ENCODE data around the gene IGFBPL1. TPM values are rescaled to one million over a fixed set of nuclear protein-coding genes. Genes with fewer than 3 reads are reported as not detected.

The IGFBPL1 gene
- total RNA-seq, 1 experiment from 2014 or later, result 13.7 TPM

- TF ChIP-seq REST (IDR thresholded peaks at IDR 0.05; ENCODE audit: insufficient read depth in 1 of 2, low read depth in 2 of 2, low read length in 1 of 2) (no peak), POLR2AphosphoS5 (IDR thresholded peaks at IDR 0.05; ENCODE audit: low read depth, low read length) (no peak), TCF7L2 (IDR thresholded peaks at IDR 0.05; ENCODE audit: low read depth, low read length) (no peak), CTCF (IDR thresholded peaks at IDR 0.05) (no peak), SIN3A (IDR thresholded peaks at IDR 0.05; ENCODE audit: borderline replicate concordance, insufficient read depth, low read depth, low read length) (no peak)
- no peaks in the 10 kb centered on the region; the same call in 1 of the 2 replicates for H3K36me3 ChIP-seq (ENCODE audit: control insufficient read depth, insufficient read depth, low read length)
- H3K9me3 ChIP-seq (ENCODE audit: control insufficient read depth, insufficient read depth, low read depth, low read length), result peaks cover 4% of the 10 kb centered on the region; the same call in 1 of the 2 replicates
- ChIA-PET CTCF (no interaction called here), POLR2A (interaction anchor here (1.0 kb wide), 1 partner anchor 38 kb away, joined by 4 read pairs; no protein-coding TSS in a partner anchor)
- H3K4me1 ChIP-seq (ENCODE audit: control insufficient read depth, insufficient read depth, low read length), result no peaks in the 10 kb centered on the region; the same call in 1 of the 2 replicates
- ATAC-seq (no peak), DNase-seq (ENCODE audit: low read depth, low spot score) (no peak)
- BruUV-seq (replicated peaks), result no TSS peak
- in situ Hi-C loops (cut with HindIII; ENCODE audit: low pct_unique_long_range_greater_than_20kb, low sequenced_read_pairs) (no loop called here), intact Hi-C loops (cut with micrococcal nuclease; ENCODE audit: unreplicated experiment) (no loop called here)
- H3K27me3 ChIP-seq (ENCODE audit: control insufficient read depth, insufficient read depth, low read length), result no peaks in the 10 kb centered on the region
- H3K4me3 ChIP-seq (ENCODE audit: low read depth in 2 of 2, low read length in 2 of 2), result no peak overlapping the region
- H3K27ac ChIP-seq (ENCODE audit: low read length), result no peak overlapping the region
These were observed 34.9 kb downstream of the IGFBPL1 start for GRCh38 chr9:38389313-38389712.

GRCh38 chr9:38388283-38389223, 35.7 kb downstream of the IGFBPL1 start:
- in situ Hi-C loops (cut with HindIII; ENCODE audit: low pct_unique_long_range_greater_than_20kb, low sequenced_read_pairs), result no loop called here
- Histone ChIP-seq H3K4me1 (ENCODE audit: control insufficient read depth, insufficient read depth, low read length) (no peaks in the 10 kb centered on the region; the same call in 1 of the 2 replicates), H3K4me3 (ENCODE audit: low read depth in 2 of 2, low read length in 2 of 2) (no peak overlapping the region), H3K36me3 (ENCODE audit: control insufficient read depth, insufficient read depth, low read length) (no peaks in the 10 kb centered on the region; the same call in 1 of the 2 replicates), H3K27ac (ENCODE audit: low read length) (no peak overlapping the region), H3K9me3 (ENCODE audit: control insufficient read depth, insufficient read depth, low read depth, low read length) (peaks cover 4% of the 10 kb centered on the region; the same call in 1 of the 2 replicates), H3K27me3 (ENCODE audit: control insufficient read depth, insufficient read depth, low read length) (no peaks in the 10 kb centered on the region)
- intact Hi-C loops (cut with micrococcal nuclease; ENCODE audit: unreplicated experiment), result no loop called here
- BruUV-seq (replicated peaks), result no TSS peak
- ATAC-seq (no peak), DNase-seq (ENCODE audit: low read depth, low spot score) (no peak)
- ChIA-PET POLR2A (interaction anchor here (1.0 kb wide), 1 partner anchor 37 kb away, joined by 4 read pairs; no protein-coding TSS in a partner anchor), CTCF (no interaction called here)
- no peak for TF ChIP-seq CTCF (IDR thresholded peaks at IDR 0.05)
- no peak for TF ChIP-seq REST (IDR thresholded peaks at IDR 0.05; ENCODE audit: insufficient read depth in 1 of 2, low read depth in 2 of 2, low read length in 1 of 2)
- no peak for TF ChIP-seq TCF7L2 (IDR thresholded peaks at IDR 0.05; ENCODE audit: low read depth, low read length)
- no peak for TF ChIP-seq SIN3A (IDR thresholded peaks at IDR 0.05; ENCODE audit: borderline replicate concordance, insufficient read depth, low read depth, low read length)
- no peak for TF ChIP-seq POLR2AphosphoS5 (IDR thresholded peaks at IDR 0.05; ENCODE audit: low read depth, low read length)

Measured in Panc1 (cell line).